A204.1 (cell line): Measurements from ENCODE around the gene LRRC72.

ENCODE experiments used
- FAIRE-seq: peaks from 2 replicates; lab custom pipeline; 2012; peaks lifted over from hg19 to GRCh38; lab: Jason Lieb, UNC

LRRC72 gene

GRCh38 chr7:16630654-16631053 is 104.0 kb downstream of the LRRC72 start:
- FAIRE-seq: no peak
